CD8-positive, alpha-beta memory T cell (primary cell): ENCODE measurements around the gene AGBL4. TPM values are rescaled to one million over a fixed set of nuclear protein-coding genes. Genes with fewer than 3 reads are reported as not detected.

Experiments
- CTCF ChIA-PET: fragments of 350-600 bp; sonication (Branson Sonifier 250); formaldehyde crosslinking; loops from one replicate; lab custom pipeline; 2021; ENCODE audit warnings: antibody characterized with exemption; lab: Charles Lee
- POLR2A ChIA-PET: fragments of 350-600 bp; sonication (Branson Sonifier 250); formaldehyde crosslinking; loops from one replicate; lab custom pipeline; 2021; ENCODE audit warnings: antibody characterized with exemption; lab: Charles Lee
- DNase-seq, 5 donors: peaks; one replicate each; pipeline versions ENCODE4 v3.0.0 to v3.0.0-alpha.2; 2020 to 2022; ENCODE audit warnings: mixed read lengths in 1 of 5
- H3K27ac ChIP-seq: one replicate; pipeline ENCODE4 v1.7.0; 2013; ENCODE audit warnings: low read depth, mild to moderate bottlenecking, low read length, moderate library complexity
- H3K27me3 ChIP-seq: 2 replicates; pipeline ENCODE4 v1.7.0; 2013; ENCODE audit warnings: low read length, mild to moderate bottlenecking; ENCODE audit not compliant: insufficient read depth, poor library complexity, severe bottlenecking
- H3K36me3 ChIP-seq: 2 replicates; pipeline ENCODE4 v1.7.0; 2013; ENCODE audit warnings: mild to moderate bottlenecking, low read length, moderate library complexity; ENCODE audit not compliant: insufficient read depth
- H3K4me1 ChIP-seq: 2 replicates; pipeline ENCODE4 v1.7.0; 2013; ENCODE audit warnings: mild to moderate bottlenecking, low read length, moderate library complexity; ENCODE audit not compliant: insufficient read depth
- H3K4me3 ChIP-seq: 2 replicates; pipeline ENCODE4 v1.7.0; 2013; ENCODE audit warnings: mild to moderate bottlenecking, low read length
- H3K9me3 ChIP-seq: 2 replicates; pipeline ENCODE4 v1.7.0; 2013; ENCODE audit warnings: mild to moderate bottlenecking, low read length
- H3K27ac Mint-ChIP-seq, 8 donors: one replicate each; pipeline ENCODE4 v1.8.0; 2020 to 2021; ENCODE audit warnings: mixed read lengths in 8 of 8, mild to moderate bottlenecking in 6 of 8, inconsistent platforms in 3 of 8, moderate library complexity in 3 of 8
- H3K27me3 Mint-ChIP-seq, 2 donors: one replicate each; pipeline ENCODE4 v1.8.0; 2020 to 2021; ENCODE audit warnings: mixed read lengths in 2 of 2, mild to moderate bottlenecking in 1 of 2, moderate library complexity in 1 of 2
- H3K36me3 Mint-ChIP-seq, 3 donors: one replicate each; pipeline ENCODE4 v1.8.0; 2020 to 2021; ENCODE audit warnings: mixed read lengths in 3 of 3, inconsistent platforms in 1 of 3, mild to moderate bottlenecking in 1 of 3
- H3K4me1 Mint-ChIP-seq, 3 donors: one replicate each; pipeline ENCODE4 v1.8.0; 2020 to 2021; ENCODE audit warnings: mixed read lengths in 3 of 3, inconsistent platforms in 1 of 3, mild to moderate bottlenecking in 1 of 3
- H3K4me3 Mint-ChIP-seq, 7 donors: one replicate each; pipeline ENCODE4 v1.8.0; 2020 to 2021; ENCODE audit warnings: mixed read lengths in 7 of 7, mild to moderate bottlenecking in 6 of 7, moderate library complexity in 4 of 7, inconsistent platforms in 2 of 7
- H3K9me3 Mint-ChIP-seq, 5 donors: one replicate each; pipeline ENCODE4 v1.8.0; 2020 to 2022; ENCODE audit warnings: mixed read lengths in 5 of 5, mild to moderate bottlenecking in 3 of 5, moderate library complexity in 2 of 5, inconsistent platforms in 1 of 5
- polyA plus RNA-seq: library from polyadenylated mRNA; unstranded; fragments of 300-500 nt; fragmentation: Illumina TruSeq; gene quantifications from one replicate; pipeline ENCODE4 v1.2.3, GENCODE V29; 2021
- total RNA-seq, 2 experiments: library from RNA; stranded (reverse); gene quantifications; one replicate each; pipeline ENCODE4 v1.2.3, GENCODE V29; 2021

The AGBL4 gene
- total RNA-seq (not detected), polyA plus RNA-seq (0.22 TPM)

GRCh38 chr1:50023292-50024159 lies at the start of gene AGBL4:
TSS of gene AGBL4 (minus strand) at chr1:50023954.
- peak within 1 kb of the TSS in 3 of 8 donors; percentile 13 to 18 (median 16) for H3K27ac Mint-ChIP-seq

GRCh38 chr1:50066806-50067205 lies 43.1 kb upstream of the AGBL4 start:
- no peak overlapping the region for H3K27ac Mint-ChIP-seq
- H3K36me3 Mint-ChIP-seq, result no peaks in the 10 kb centered on the region
- H3K27me3 Mint-ChIP-seq, result peaks cover 0 to 3% of the 10 kb centered on the region in 2 donors
- H3K4me3 Mint-ChIP-seq, result no peak overlapping the region
- no peaks in the 10 kb centered on the region for H3K9me3 ChIP-seq
- no peaks in the 10 kb centered on the region for H3K4me1 Mint-ChIP-seq
- H3K27me3 ChIP-seq, result no peaks in the 10 kb centered on the region
- no peak for DNase-seq
- peaks cover 0 to 3% (median 0%) of the 10 kb centered on the region in 5 donors for H3K9me3 Mint-ChIP-seq
- POLR2A ChIA-PET, result no interaction called here
- no peak overlapping the region for H3K27ac ChIP-seq
- H3K36me3 ChIP-seq, result no peaks in the 10 kb centered on the region
- CTCF ChIA-PET, result no interaction called here
- no peaks in the 10 kb centered on the region for H3K4me1 ChIP-seq
- no peak overlapping the region for H3K4me3 ChIP-seq

More at GRCh38 chr1:50023292-50024159, at the start of gene AGBL4:
- H3K27me3 Mint-ChIP-seq, result peaks cover 8 to 23% of the 10 kb centered on the region in 2 donors
- Histone ChIP-seq H3K9me3 (no peaks in the 10 kb centered on the region), H3K36me3 (no peaks in the 10 kb centered on the region), H3K27me3 (no peaks in the 10 kb centered on the region), H3K27ac (no peak within 1 kb of the TSS), H3K4me3 (no peak within 1 kb of the TSS), H3K4me1 (no peaks in the 10 kb centered on the region)
- peak within 1 kb of the TSS; percentile 8 to 63 (median 44) for H3K4me3 Mint-ChIP-seq
- peaks cover 4 to 9% (median 5%) of the 10 kb centered on the region in 3 donors for H3K4me1 Mint-ChIP-seq
- POLR2A ChIA-PET, result no interaction called here
- H3K36me3 Mint-ChIP-seq, result no peaks in the 10 kb centered on the region
- CTCF ChIA-PET, result interaction anchor here (0.7 kb wide), 1 partner anchor 31 kb away, joined by 3 read pairs; no protein-coding TSS in a partner anchor
- peaks cover 0 to 6% (median 2%) of the 10 kb centered on the region in 5 donors for H3K9me3 Mint-ChIP-seq
- peak in 2 of 5 donors; percentile 8 to 44 for DNase-seq

- ChIA-PET POLR2A (no interaction called here), CTCF (no interaction called here)
- H3K4me1 Mint-ChIP-seq, result no peaks in the 10 kb centered on the region
Observed at GRCh38 chr1:50060279-50060678, 36.5 kb upstream of the AGBL4 start.

GRCh38 chr1:50048791-50049190 lies 25.0 kb upstream of the AGBL4 start:
- Histone ChIP-seq H3K4me3 (no peak overlapping the region), H3K4me1 (no peaks in the 10 kb centered on the region), H3K9me3 (no peaks in the 10 kb centered on the region), H3K36me3 (no peaks in the 10 kb centered on the region), H3K27ac (no peak overlapping the region), H3K27me3 (no peaks in the 10 kb centered on the region)
- Mint-ChIP-seq H3K9me3 (peaks cover 0 to 4% (median 3%) of the 10 kb centered on the region in 5 donors), H3K4me1 (peaks cover 0 to 5% (median 0%) of the 10 kb centered on the region in 3 donors), H3K4me3 (peak overlapping the region in 2 of 7 donors; percentile 15 to 23), H3K36me3 (no peaks in the 10 kb centered on the region), H3K27ac (peak overlapping the region in 1 of 8 donors; percentile 76), H3K27me3 (peaks cover 16 to 32% of the 10 kb centered on the region in 2 donors)
- DNase-seq, result no peak
- ChIA-PET POLR2A (no interaction called here), CTCF (no interaction called here)

More at GRCh38 chr1:50060279-50060678, 36.5 kb upstream of the AGBL4 start:
- Mint-ChIP-seq H3K27ac (no peak overlapping the region), H3K4me3 (no peak overlapping the region), H3K27me3 (no peaks in the 10 kb centered on the region), H3K9me3 (peaks cover 0 to 5% (median 0%) of the 10 kb centered on the region in 5 donors), H3K36me3 (no peaks in the 10 kb centered on the region)
- H3K4me1 ChIP-seq, result no peaks in the 10 kb centered on the region
- H3K9me3 ChIP-seq, result no peaks in the 10 kb centered on the region
- no peak for DNase-seq
- no peaks in the 10 kb centered on the region for H3K36me3 ChIP-seq
- no peak overlapping the region for H3K27ac ChIP-seq
- no peaks in the 10 kb centered on the region for H3K27me3 ChIP-seq
- no peak overlapping the region for H3K4me3 ChIP-seq

GRCh38 chr1:50047916-50048694 lies 24.4 kb upstream of the AGBL4 start:
- H3K9me3 ChIP-seq, result no peaks in the 10 kb centered on the region
- H3K4me3 ChIP-seq, result no peak overlapping the region
- Mint-ChIP-seq H3K27me3 (peaks cover 16 to 36% of the 10 kb centered on the region in 2 donors), H3K36me3 (no peaks in the 10 kb centered on the region), H3K4me1 (peaks cover 0 to 5% (median 0%) of the 10 kb centered on the region in 3 donors), H3K27ac (no peak overlapping the region), H3K9me3 (peaks cover 0 to 4% (median 3%) of the 10 kb centered on the region in 5 donors), H3K4me3 (peak overlapping the region in 3 of 7 donors; percentile 9 to 23 (median 15))
- H3K36me3 ChIP-seq, result no peaks in the 10 kb centered on the region
- CTCF ChIA-PET, result no interaction called here
- no peaks in the 10 kb centered on the region for H3K4me1 ChIP-seq
- POLR2A ChIA-PET, result no interaction called here
- peak in 2 of 5 donors; percentile 5 to 47 for DNase-seq
- no peaks in the 10 kb centered on the region for H3K27me3 ChIP-seq
- H3K27ac ChIP-seq, result no peak overlapping the region

GRCh38 chr1:50038237-50038809 lies 14.6 kb upstream of the AGBL4 start:
- Mint-ChIP-seq H3K4me3 (no peak overlapping the region), H3K36me3 (no peaks in the 10 kb centered on the region), H3K4me1 (no peaks in the 10 kb centered on the region), H3K27me3 (peaks cover 7 to 43% of the 10 kb centered on the region in 2 donors), H3K27ac (no peak overlapping the region), H3K9me3 (peaks cover 0 to 4% (median 0%) of the 10 kb centered on the region in 5 donors)
- Histone ChIP-seq H3K4me3 (no peak overlapping the region), H3K27me3 (no peaks in the 10 kb centered on the region), H3K4me1 (no peaks in the 10 kb centered on the region), H3K27ac (no peak overlapping the region), H3K36me3 (no peaks in the 10 kb centered on the region), H3K9me3 (no peaks in the 10 kb centered on the region)
- CTCF ChIA-PET, result no interaction called here
- POLR2A ChIA-PET, result no interaction called here
- DNase-seq, result no peak

GRCh38 chr1:50027794-50028193 lies 4.0 kb upstream of the AGBL4 start:
- Mint-ChIP-seq H3K27me3 (peaks cover 11 to 23% of the 10 kb centered on the region in 2 donors), H3K4me1 (peaks cover 4 to 9% (median 5%) of the 10 kb centered on the region in 3 donors), H3K27ac (no peak overlapping the region), H3K4me3 (no peak overlapping the region), H3K36me3 (no peaks in the 10 kb centered on the region), H3K9me3 (peaks cover 0 to 6% (median 2%) of the 10 kb centered on the region in 5 donors)
- Histone ChIP-seq H3K27me3 (no peaks in the 10 kb centered on the region), H3K27ac (no peak overlapping the region), H3K4me1 (no peaks in the 10 kb centered on the region), H3K4me3 (no peak overlapping the region), H3K36me3 (no peaks in the 10 kb centered on the region), H3K9me3 (no peaks in the 10 kb centered on the region)
- DNase-seq, result no peak
- CTCF ChIA-PET, result no interaction called here
- POLR2A ChIA-PET, result no interaction called here
